ENCODE measurements around the gene TSPYL2.

TSPYL2 gene

GRCh38 chrX:53081925-53082772 lies at the start of gene TSPYL2:
Gene TSPYL2 (plus strand): TSS chrX:53082367. CDS start chrX:53082499, 132 bp downstream.
- TF ChIP-seq CTCF (IDR thresholded peaks at IDR 0.05; ENCODE audit: insufficient read depth, missing control alignments), result no peak
- peak; percentile 82 for FAIRE-seq
- peak; percentile 71 for DNase-seq (ENCODE audit: insufficient read length, low spot score)

GRCh38 chrX:53036149-53036548 lies 46.0 kb upstream of the TSPYL2 start:
- TF ChIP-seq CTCF (IDR thresholded peaks at IDR 0.05; ENCODE audit: insufficient read depth, missing control alignments), result no peak
- FAIRE-seq, result no peak

GRCh38 chrX:53039236-53039635 lies 42.9 kb upstream of the TSPYL2 start:
- FAIRE-seq, result no peak
- no peak for TF ChIP-seq CTCF (IDR thresholded peaks at IDR 0.05; ENCODE audit: insufficient read depth, missing control alignments)

More at GRCh38 chrX:53036149-53036548, 46.0 kb upstream of the TSPYL2 start:
- no peak for DNase-seq (ENCODE audit: insufficient read length, low spot score)

GRCh38 chrX:53044995-53045394 lies 37.2 kb upstream of the TSPYL2 start:
- no peak for TF ChIP-seq CTCF (IDR thresholded peaks at IDR 0.05; ENCODE audit: insufficient read depth, missing control alignments)
- FAIRE-seq, result no peak
- no peak for DNase-seq (ENCODE audit: insufficient read length, low spot score)

More at GRCh38 chrX:53039236-53039635, 42.9 kb upstream of the TSPYL2 start:
- no peak for DNase-seq (ENCODE audit: insufficient read length, low spot score)

- no peak for DNase-seq (ENCODE audit: insufficient read length, low spot score)
- FAIRE-seq, result no peak
- TF ChIP-seq CTCF (IDR thresholded peaks at IDR 0.05; ENCODE audit: insufficient read depth, missing control alignments), result no peak
These were observed 34.9 kb upstream of the TSPYL2 start for GRCh38 chrX:53047228-53047627.

- DNase-seq (ENCODE audit: insufficient read length, low spot score), result peak; percentile 47
- no peak for FAIRE-seq
- no peak for TF ChIP-seq CTCF (IDR thresholded peaks at IDR 0.05; ENCODE audit: insufficient read depth, missing control alignments)
These were observed 33.7 kb upstream of the TSPYL2 start, which contains the start of gene GPR173 for GRCh38 chrX:53048169-53049126. Gene GPR173 (plus strand): TSS chrX:53048789. CDS start chrX:53076622, 27,833 bp downstream.
